Left cardiac atrium (tissue), 4 donors: ENCODE measurements around the gene ULK3. TPM values are rescaled to one million over a fixed set of nuclear protein-coding genes. Genes with fewer than 3 reads are reported as not detected.

Source experiments
- ATAC-seq, 2 donors: fragments of 200-7000 bp; cut with Tn5 transposase; one replicate each; pipeline ENCODE4 v1.9.1; 2020; ENCODE audit warnings: mild to moderate bottlenecking in 2 of 2, moderate library complexity in 2 of 2
- DNase-seq: peaks from one replicate; pipeline ENCODE4 v3.0.0-alpha.2; 2020
- intact Hi-C, 2 donors: fragments of 100-400 bp; cut with DNase I; formaldehyde crosslinking; loops; one replicate each; pipeline versions ENCODE4 v1.14.1 to v1.15.1; 2022 to 2023
- total RNA-seq, 2 donors: library from RNA; stranded (reverse); fragmentation: NEBNext Ultra II Directional; extraction: Animal tissue kit (Norgen Biotek cat#: 25700); gene quantifications; one replicate each; pipeline ENCODE4 v1.2.1, GENCODE V29; 2021
- donor health status: DM: no; HTN: yes; CAD: no.
- donor health status: DM: no; HTN: yes; CAD: no; lungs with severe emphysema.
- donor health status: DM: yes; HTN: yes; CAD: no.
- donor health status: Dilated cardiomyopathy.

The ULK3 gene
- total RNA-seq, 2 donors from 2014 or later = 35.3 to 41.4 TPM

DNA sequence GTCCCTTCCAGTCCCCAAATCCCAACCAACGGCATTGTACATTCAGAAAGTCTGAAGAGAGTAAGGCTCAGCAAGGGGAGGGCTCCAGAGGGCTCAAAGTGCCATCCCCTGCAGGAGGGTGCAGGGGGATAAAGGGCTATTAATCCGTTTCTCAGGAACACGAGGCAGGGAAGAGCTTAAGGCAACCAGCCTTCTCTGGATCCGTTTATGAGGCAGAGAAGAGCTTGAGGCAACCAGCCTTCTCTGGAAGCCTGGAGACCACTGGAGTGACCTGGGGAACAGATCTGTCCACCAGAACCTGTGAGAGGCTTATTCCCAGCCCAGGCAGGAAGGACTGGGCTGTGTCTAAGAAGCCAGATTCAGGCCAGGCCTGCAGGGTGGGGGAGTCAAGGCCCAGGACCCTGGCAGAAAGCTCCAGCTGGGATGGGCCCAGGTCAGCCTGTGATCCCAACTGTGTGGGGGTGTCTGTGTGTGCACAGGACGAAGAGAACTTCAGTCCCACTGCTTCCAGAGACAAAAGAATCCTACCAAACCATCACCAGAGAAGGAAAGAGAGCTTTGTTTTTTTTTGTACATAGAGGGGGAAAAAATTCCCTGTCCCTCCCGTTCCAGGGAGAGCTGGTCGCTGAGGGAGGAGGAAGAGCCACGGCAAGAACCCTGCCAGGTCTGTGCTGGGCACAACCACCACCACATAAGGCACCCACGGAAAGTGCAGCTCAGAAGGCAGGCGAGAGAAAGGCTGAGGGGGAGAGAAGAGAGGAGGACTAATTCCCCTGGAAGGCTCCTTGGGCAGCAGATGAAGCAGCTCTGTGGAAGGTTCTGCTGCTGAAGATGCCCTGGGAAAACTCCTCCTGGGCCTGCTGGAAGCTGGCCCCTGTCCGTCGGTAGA is 1.6 kb upstream of the ULK3 start:
- no peak for DNase-seq
- ATAC-seq = no peak
- intact Hi-C loops = loop anchor here in 1 of 2 donors (5.0 kb wide), 1 partner anchor 63 kb away; the partner anchor contains the start of gene FAM219B

- no peak for DNase-seq
- ATAC-seq = peak in 1 of 2 donors; percentile 3
- intact Hi-C loops = loop anchor here in 1 of 2 donors (5.0 kb wide), 1 partner anchor 63 kb away; the partner anchor contains the start of gene FAM219B
Measured at GRCh38 chr15:74843891-74844299, 939 bp upstream of the ULK3 start.

GRCh38 chr15:74843445-74843828 is 481 bp upstream of the ULK3 start:
- intact Hi-C loops = loop anchor here in 1 of 2 donors (5.0 kb wide), 1 partner anchor 64 kb away; the partner anchor contains the start of gene FAM219B
- ATAC-seq (no peak), DNase-seq (no peak)

DNA sequence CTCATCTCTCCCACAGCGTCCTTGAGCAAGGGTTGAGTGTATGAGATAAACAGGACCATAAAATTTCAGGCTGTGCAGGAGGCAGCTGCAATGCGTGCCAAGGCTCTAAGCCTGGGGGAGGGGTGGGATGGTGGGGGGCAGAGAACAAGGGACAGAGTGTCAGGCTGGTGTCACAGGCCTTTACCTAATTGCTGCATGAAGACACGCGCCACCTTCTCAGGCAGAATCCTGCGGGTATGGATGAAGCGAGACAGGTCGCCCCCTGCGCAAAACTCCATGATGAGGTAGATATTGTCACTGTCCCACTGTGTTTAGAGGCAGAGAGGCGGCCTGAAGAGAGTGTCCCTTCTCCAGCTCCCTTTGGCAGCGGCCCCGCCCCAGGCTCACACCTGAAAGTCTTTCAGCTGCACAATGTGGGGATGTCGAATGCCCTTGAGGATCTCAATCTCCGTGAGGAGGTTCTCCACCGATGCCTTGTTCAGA is 1.0 kb downstream of the ULK3 start:
- no peak for ATAC-seq
- DNase-seq = no peak
- intact Hi-C loops = loop anchor here in 1 of 2 donors (5.0 kb wide), 1 partner anchor 65 kb away; the partner anchor contains the start of gene FAM219B

- intact Hi-C loops = loop anchor here in 1 of 2 donors (5.0 kb wide), 1 partner anchor 66 kb away; the partner anchor contains the start of gene FAM219B
- no peak for DNase-seq
- ATAC-seq = no peak
Measured at GRCh38 chr15:74840851-74841775, 1.8 kb downstream of the ULK3 start.

GRCh38 chr15:74839526-74840395 is 3.2 kb downstream of the ULK3 start:
- DNase-seq (no peak), ATAC-seq (no peak)
- intact Hi-C loops = loop anchor here (5.0 to 10.0 kb wide), 3 partner anchors 55 to 68 kb away; partner anchors contain the start of genes FAM219B (in 2 of the 2) and CSK (in 1 of the 2)

- DNase-seq = no peak
- no peak for ATAC-seq
- intact Hi-C loops = loop anchor here in 1 of 2 donors (10.0 kb wide), 2 partner anchors 54 to 66 kb away; partner anchors contain the start of genes CSK and FAM219B
Measured at GRCh38 chr15:74838746-74839525, 4.0 kb downstream of the ULK3 start.

- DNase-seq (no peak), ATAC-seq (no peak)
- intact Hi-C loops = loop anchor here in 1 of 2 donors (10.0 kb wide), 2 partner anchors 53 to 67 kb away; partner anchors contain the start of genes CSK and FAM219B
Measured at GRCh38 chr15:74838137-74838516, 4.8 kb downstream of the ULK3 start.

- DNase-seq (no peak), ATAC-seq (no peak)
- intact Hi-C loops = loop anchor here in 1 of 2 donors (10.0 kb wide), 2 partner anchors 53 to 67 kb away; partner anchors contain the start of genes CSK and FAM219B
Measured at GRCh38 chr15:74837482-74838136, 5.3 kb downstream of the ULK3 start.

DNA sequence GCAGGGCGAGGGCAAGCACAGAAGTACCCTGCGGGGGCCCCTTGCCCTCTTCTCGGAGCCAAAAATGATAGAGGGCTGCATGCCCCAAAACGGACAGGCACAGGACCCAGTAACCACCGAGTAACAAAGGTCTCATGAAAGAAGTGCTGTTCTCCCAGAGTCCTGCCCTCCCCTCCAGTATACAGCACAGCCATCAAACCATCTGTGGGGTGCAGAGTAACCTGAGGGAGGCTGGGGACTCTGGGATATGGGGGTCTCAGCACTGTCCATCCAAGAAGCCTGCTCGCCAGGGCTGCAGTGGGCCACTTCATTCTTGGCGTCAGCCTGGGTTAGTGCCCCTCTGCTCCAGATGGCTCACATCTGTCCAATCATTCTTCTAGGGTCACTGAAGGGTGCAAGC is 6.1 kb downstream of the ULK3 start:
- ATAC-seq = no peak
- intact Hi-C loops = loop anchor here in 1 of 2 donors (10.0 kb wide), 2 partner anchors 52 to 68 kb away; partner anchors contain the start of genes CSK and FAM219B
- DNase-seq = no peak

GRCh38 chr15:74835312-74835823 is 7.6 kb downstream of the ULK3 start:
- ATAC-seq (peak in 1 of 2 donors; percentile 10), DNase-seq (peak; percentile 63)
- intact Hi-C loops = loop anchor here (2.0 to 10.0 kb wide), 3 partner anchors 51 to 69 kb away; partner anchors contain the start of genes CSK (in 1 of the 2) and FAM219B (in 1 of the 2)

GRCh38 chr15:74833376-74834107 is 9.4 kb downstream of the ULK3 start:
- no peak for DNase-seq
- intact Hi-C loops = loop anchor here (2.0 to 10.0 kb wide), 3 partner anchors 49 to 71 kb away; partner anchors contain the start of genes CSK (in 1 of the 2) and FAM219B (in 1 of the 2)
- no peak for ATAC-seq

DNA sequence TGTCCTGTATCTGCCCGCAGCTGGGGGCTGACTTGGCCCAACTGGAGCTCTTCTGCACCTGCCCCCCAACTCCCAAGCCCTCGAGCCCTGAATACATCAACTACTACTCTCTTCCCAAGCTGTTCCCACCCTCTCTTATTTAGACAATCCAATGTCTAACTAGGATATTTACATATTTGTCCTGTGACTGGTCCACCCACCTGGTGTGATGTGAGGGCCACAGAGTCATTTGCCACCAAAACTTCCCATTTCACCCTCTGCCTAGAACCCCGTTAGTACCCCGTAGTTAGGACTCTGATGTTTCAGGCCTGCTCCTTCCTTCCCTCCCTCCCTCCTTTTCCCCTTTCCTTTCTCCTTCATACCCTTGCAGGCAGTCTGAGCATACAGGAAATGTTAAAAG is 10.1 kb downstream of the ULK3 start:
- intact Hi-C loops = loop anchor here in 1 of 2 donors (10.0 kb wide), 2 partner anchors 48 to 72 kb away; partner anchors contain the start of genes CSK and FAM219B
- ATAC-seq = no peak
- no peak for DNase-seq

GRCh38 chr15:74831813-74832495 is 11.0 kb downstream of the ULK3 start:
- ATAC-seq (no peak), DNase-seq (no peak)
- intact Hi-C loops = loop anchor here in 1 of 2 donors (10.0 kb wide), 2 partner anchors 47 to 73 kb away; partner anchors contain the start of genes CSK and FAM219B
